GM06990 (cell line): Measurements from ENCODE around the gene AMER2.

Experiments
- DNase-seq: peaks from one replicate; pipeline ENCODE4 v3.0.0-alpha.2; 2011; ENCODE audit not compliant: insufficient read length; ENCODE audit errors: extremely low read depth
- H3K27me3 ChIP-seq: replicated peaks from 2 replicates; pipeline ENCODE4 v1.6.0; 2011; ENCODE audit warnings: low read length; ENCODE audit not compliant: control insufficient read depth, insufficient read depth
- H3K36me3 ChIP-seq: 2 replicates; pipeline ENCODE4 v1.5.1; 2011; ENCODE audit warnings: low read length; ENCODE audit not compliant: control insufficient read depth, insufficient read depth
- H3K4me3 ChIP-seq: replicated peaks from 2 replicates; pipeline ENCODE4 v1.5.1; 2011; ENCODE audit warnings: low read depth, mild to moderate bottlenecking, control low read depth, low read length
- TF ChIP-seq, protein P1 (sequence below): IDR thresholded peaks from 2 replicates; pipeline ENCODE4 v1.5.1; 2011; ENCODE audit warnings: low read length, control low read depth, mild to moderate bottlenecking, inconsistent platforms; ENCODE audit not compliant: insufficient read depth, poor library complexity, severe bottlenecking

Gene AMER2

DNA sequence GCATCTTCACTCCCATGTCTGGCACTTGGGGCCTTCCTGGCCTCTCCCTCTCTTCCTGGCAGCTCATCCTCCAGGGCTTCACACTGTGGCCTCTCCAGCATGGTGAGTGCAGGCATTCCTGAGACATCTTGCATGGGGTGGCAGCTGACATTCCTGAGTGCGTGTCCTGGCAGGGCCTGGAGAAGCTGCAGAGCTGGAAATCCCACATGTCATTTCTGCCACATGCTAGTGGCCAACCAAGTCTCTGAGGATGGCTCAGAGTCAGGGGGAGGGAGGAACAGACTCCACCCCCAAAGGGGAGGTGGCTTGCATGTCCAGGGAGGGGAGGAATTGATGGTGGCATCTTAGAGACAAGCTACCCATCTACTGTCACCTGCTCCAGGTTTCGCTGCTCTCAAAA lies 41.6 kb upstream of the AMER2 start:
- Histone ChIP-seq H3K4me3 (no peak overlapping the region), H3K27me3 (no peaks in the 10 kb centered on the region), H3K36me3 (no peaks in the 10 kb centered on the region)
- no peak for DNase-seq
- TF ChIP-seq, protein P1, sequence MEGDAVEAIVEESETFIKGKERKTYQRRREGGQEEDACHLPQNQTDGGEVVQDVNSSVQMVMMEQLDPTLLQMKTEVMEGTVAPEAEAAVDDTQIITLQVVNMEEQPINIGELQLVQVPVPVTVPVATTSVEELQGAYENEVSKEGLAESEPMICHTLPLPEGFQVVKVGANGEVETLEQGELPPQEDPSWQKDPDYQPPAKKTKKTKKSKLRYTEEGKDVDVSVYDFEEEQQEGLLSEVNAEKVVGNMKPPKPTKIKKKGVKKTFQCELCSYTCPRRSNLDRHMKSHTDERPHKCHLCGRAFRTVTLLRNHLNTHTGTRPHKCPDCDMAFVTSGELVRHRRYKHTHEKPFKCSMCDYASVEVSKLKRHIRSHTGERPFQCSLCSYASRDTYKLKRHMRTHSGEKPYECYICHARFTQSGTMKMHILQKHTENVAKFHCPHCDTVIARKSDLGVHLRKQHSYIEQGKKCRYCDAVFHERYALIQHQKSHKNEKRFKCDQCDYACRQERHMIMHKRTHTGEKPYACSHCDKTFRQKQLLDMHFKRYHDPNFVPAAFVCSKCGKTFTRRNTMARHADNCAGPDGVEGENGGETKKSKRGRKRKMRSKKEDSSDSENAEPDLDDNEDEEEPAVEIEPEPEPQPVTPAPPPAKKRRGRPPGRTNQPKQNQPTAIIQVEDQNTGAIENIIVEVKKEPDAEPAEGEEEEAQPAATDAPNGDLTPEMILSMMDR, result no peak

DNA sequence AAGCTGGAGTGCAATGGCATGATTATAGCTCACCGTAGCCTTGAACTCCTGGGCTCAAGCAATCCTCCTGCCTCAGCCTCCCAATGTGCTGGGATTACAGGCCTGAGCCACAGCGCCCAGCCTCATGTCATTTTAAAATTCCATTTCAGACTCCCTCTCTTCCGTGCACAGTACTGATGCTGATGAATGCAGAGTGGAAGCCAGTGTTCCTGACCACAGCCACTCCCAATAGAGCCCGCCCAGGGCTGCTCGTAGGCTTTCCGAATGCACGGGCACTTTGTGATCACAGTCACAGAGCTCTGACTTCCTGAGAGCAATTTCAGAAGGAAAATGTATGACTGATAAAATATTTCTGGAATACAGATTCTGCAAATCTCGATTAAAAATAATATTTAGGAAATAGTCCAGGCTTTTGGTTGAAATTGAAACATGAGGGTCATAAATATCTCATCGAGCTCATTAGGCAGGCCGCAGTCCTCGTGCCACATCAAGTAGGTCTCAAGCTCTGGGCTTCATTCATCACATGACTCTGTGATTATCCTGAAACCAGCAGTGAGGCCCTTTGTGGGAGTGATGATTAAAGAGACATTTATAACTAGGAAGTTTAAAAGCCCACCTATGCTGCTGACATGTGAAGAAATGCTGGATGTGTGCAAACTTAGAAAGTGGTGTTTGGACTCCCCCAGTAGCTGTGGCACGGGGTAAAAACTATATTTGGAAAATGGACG lies 38.9 kb upstream of the AMER2 start:
- Histone ChIP-seq H3K36me3 (no peaks in the 10 kb centered on the region), H3K4me3 (no peak overlapping the region), H3K27me3 (no peaks in the 10 kb centered on the region)
- TF ChIP-seq, protein P1, result no peak
- no peak for DNase-seq

DNA sequence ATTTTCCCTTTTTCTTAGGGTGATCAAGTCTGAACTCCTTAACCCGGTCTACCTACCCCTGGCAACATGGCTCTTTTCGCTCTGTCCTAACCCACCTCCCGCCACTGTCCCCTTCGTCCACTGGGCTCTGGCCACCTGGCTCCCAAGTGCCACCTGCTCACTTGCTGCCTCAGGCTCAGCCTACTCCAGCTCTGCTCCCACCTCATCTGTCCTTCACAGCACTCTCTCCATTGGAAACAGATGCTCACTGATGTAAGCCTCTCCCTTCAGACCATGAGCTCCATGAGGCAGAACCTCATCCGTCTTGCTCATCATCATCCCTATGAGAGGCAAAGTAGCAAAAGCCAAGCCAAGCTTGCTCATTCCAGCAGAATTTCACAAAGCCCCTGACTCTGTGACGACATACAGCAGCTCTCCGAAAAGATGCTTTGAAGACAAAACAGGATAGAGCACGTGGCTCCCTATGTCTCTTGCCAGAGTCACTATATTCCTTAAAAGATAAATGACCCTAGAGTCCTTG lies 35.3 kb upstream of the AMER2 start:
- TF ChIP-seq, protein P1, result no peak
- Histone ChIP-seq H3K27me3 (no peaks in the 10 kb centered on the region), H3K36me3 (no peaks in the 10 kb centered on the region), H3K4me3 (no peak overlapping the region)
- DNase-seq, result no peak

DNA sequence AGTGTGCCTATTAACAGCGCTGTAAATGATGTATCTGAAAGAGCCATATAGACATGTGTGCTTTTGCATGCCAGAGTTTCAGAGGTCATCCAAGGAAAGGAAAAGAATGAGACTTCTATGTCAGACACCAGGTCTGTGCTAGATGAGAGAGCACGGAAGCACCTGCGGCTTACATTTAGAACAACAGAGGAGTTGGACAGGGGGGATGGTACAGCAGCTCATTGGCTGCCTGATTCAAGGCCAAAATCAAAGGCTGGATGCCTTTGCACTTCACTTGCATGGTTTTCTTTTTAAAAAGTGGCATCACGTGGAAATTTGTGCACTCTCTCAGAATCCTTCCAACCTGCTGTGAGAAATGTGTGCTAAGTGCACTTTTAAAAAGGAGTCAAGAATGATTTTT lies 32.8 kb upstream of the AMER2 start:
- no peak for DNase-seq
- TF ChIP-seq, protein P1, result no peak
- Histone ChIP-seq H3K36me3 (no peaks in the 10 kb centered on the region), H3K4me3 (no peak overlapping the region), H3K27me3 (no peaks in the 10 kb centered on the region; the same call in 1 of the 2 replicates)

DNA sequence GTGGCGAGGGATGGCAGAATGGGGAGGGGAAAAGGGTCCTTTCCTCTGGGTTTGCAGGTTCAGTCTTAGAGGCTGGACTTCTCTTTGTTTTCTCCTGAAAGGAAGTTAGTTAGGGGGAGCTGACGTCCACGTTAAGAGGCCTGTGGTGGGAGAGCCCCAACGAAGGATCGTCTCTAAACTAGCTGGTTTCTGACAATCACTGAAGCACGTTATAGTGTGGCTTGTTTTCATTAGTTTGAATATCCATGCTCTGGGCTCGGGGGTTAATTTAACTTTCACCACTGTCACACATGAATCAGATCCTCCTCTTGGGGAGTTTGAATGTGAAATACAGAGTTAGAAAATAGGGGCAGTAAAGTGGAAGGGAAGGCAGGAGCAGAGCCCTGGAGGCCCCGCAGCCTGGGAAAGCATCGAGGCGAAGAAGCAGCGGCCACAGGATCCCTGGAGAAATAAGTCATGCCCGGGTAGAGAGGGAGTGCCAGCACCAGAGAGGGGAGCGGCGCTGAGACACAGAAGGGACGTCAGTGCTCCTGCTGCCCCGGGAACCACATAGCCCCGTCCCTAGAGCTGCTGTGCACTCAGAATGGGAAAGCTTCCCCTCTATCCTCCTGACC lies 31.1 kb upstream of the AMER2 start:
- no peak for DNase-seq
- H3K4me3 ChIP-seq, result no peak overlapping the region
- H3K27me3 ChIP-seq, result no peaks in the 10 kb centered on the region; the same call in none of the 2 replicates
- no peaks in the 10 kb centered on the region for H3K36me3 ChIP-seq
- TF ChIP-seq, protein P1, result no peak
